GM18505 (cell line): ENCODE results near the gene DCANP1.
A peak's percentile ranks its signal among the peaks of the same experiment; 100 is the strongest.

Experiments
- ATAC-seq: cut with Tn5 transposase; IDR thresholded peaks from one replicate; pipeline ENCODE4 v1.9.1; 2021; ENCODE audit not compliant: unreplicated experiment
- POLR2A ChIP-seq: IDR thresholded peaks from 4 replicates; pipeline ENCODE4 v1.6.1; 2011; ENCODE audit warnings: borderline replicate concordance; ENCODE audit not compliant: insufficient read depth, insufficient read length; ENCODE audit errors: extremely low read depth

The DCANP1 gene

GRCh38 chr5:135471726-135472125 lies 24.6 kb upstream of the DCANP1 start:
- TF ChIP-seq POLR2A, result no peak
- ATAC-seq, result no peak

GRCh38 chr5:135469911-135470310 lies 22.8 kb upstream of the DCANP1 start:
- ATAC-seq, result no peak
- no peak for TF ChIP-seq POLR2A

- TF ChIP-seq POLR2A, result no peak
- no peak for ATAC-seq
Observed at GRCh38 chr5:135468541-135468940, 21.4 kb upstream of the DCANP1 start.

GRCh38 chr5:135467871-135468485 lies 20.8 kb upstream of the DCANP1 start:
- no peak for TF ChIP-seq POLR2A
- ATAC-seq, result no peak

GRCh38 chr5:135467051-135467625 lies 20.0 kb upstream of the DCANP1 start:
- TF ChIP-seq POLR2A, result no peak
- no peak for ATAC-seq

- peak; percentile 74 for ATAC-seq
- TF ChIP-seq POLR2A, result no peak
Observed at GRCh38 chr5:135466178-135467050, 19.3 kb upstream of the DCANP1 start.

- ATAC-seq, result no peak
- no peak for TF ChIP-seq POLR2A
Observed at GRCh38 chr5:135465391-135466122, 18.4 kb upstream of the DCANP1 start.

- no peak for TF ChIP-seq POLR2A
- peak; percentile 58 for ATAC-seq
Observed at GRCh38 chr5:135462304-135462703, 15.2 kb upstream of the DCANP1 start.

GRCh38 chr5:135461481-135462151 lies 14.5 kb upstream of the DCANP1 start:
- TF ChIP-seq POLR2A, result no peak
- no peak for ATAC-seq

GRCh38 chr5:135460246-135461033 lies 13.3 kb upstream of the DCANP1 start:
- no peak for TF ChIP-seq POLR2A
- no peak for ATAC-seq

GRCh38 chr5:135458921-135459331 lies 11.8 kb upstream of the DCANP1 start:
- TF ChIP-seq POLR2A, result no peak
- no peak for ATAC-seq

- ATAC-seq, result no peak
- TF ChIP-seq POLR2A, result no peak
Observed at GRCh38 chr5:135458356-135458755, 11.2 kb upstream of the DCANP1 start.
